Right renal cortex interstitium (tissue), 3 donors: ENCODE data around the gene OR10A3. TPM values are rescaled to one million over a fixed set of nuclear protein-coding genes. Genes with fewer than 3 reads are reported as not detected.
"Not testable (repeated sequence)": the region's sequence is repeated elsewhere in the genome, so short reads cannot be mapped to it uniquely, and the experiment has no call there.

Experiments
- DNase-seq, 3 donors: peaks; one replicate each; pipeline ENCODE4 v3.0.0-alpha.2; 2013; ENCODE audit warnings: low read depth in 3 of 3, low spot score in 2 of 3
- polyA plus RNA-seq, 3 donors: library from polyadenylated mRNA; unstranded; fragments of 120-200 nt; gene quantifications; one replicate each; pipeline ENCODE4 v1.2.1, GENCODE V29; 2013; ENCODE audit not compliant: insufficient read length in 3 of 3

OR10A3 gene, protein sequence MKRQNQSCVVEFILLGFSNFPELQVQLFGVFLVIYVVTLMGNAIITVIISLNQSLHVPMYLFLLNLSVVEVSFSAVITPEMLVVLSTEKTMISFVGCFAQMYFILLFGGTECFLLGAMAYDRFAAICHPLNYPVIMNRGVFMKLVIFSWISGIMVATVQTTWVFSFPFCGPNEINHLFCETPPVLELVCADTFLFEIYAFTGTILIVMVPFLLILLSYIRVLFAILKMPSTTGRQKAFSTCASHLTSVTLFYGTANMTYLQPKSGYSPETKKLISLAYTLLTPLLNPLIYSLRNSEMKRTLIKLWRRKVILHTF
- polyA plus RNA-seq = under 1 TPM in 2 of 3 donors, not detected in 1; 0.06 TPM

DNA sequence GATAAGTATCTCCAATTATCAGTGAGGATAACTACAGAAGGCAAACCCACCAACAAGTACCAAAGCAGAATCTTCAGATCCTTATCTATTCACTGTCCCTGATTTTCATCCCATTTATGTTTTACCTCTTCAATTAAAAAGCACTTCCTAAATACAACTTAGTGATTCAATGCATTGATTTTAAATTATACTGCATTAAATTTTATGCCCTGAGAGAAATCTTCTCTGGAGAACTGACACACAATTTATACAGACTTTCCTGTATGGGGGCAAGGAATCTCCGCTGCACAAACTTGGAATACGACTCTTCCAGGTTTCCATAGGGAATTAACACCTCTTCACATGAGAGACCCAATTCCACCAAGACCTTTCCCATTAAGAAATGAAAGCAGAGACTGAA lies at the start of gene OR10A3:
TSS of gene OR10A3 (minus strand) at position 101 of the 400 bp plus-strand sequence. CDS start 2,188 bp downstream, outside the sequence.
- DNase-seq = no peak

DNA sequence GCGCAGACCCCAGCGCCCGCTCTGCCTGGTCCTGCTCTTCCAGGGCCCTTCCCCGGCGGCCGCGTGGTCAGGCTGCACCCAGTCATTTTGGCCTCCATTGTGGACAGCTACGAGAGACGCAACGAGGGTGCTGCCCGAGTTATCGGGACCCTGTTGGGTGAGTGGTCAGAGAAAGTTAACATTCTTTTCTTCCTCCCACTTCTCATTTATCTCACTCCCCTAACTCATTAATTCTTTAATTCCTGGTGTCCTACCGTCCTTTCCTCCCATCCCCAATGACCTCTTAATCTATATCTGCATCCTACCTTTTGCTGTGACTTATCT lies 46.0 kb upstream of the OR10A3 start:
- DNase-seq = not testable (repeated sequence)

DNA sequence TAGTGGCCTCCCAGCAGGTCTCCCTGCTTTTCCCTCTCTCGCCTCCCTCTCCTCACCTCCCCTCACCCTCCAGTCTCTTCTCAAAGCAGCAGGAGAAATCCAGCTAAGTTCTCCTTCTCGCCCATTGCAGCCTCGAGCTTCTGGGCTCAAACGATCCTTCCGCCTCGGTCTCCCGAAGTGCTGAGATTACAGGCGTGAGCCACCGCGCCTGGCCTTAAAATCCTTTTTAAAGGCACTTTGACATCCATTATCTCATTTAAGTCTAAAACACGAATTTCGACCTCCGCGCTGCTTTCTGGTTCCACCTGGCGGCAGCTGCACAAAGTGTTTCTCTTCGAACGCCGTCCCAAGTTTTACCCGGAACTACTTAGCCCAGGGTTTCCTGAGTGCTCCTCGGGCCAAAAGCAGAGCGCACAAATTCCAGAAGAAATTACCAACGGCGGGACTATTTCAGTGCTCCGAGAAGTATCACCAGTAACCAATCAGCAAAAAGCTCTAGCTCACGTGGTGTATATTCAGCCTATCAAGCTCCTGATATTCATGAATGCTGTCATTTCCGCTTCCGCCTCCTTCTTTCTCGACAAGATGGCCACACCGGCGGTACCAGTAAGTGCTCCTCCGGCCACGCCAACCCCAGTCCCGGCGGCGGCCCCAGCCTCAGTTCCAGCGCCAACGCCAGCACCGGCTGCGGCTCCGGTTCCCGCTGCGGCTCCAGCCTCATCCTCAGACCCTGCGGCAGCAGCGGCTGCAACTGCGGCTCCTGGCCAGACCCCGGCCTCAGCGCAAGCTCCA lies 45.5 kb upstream of the OR10A3 start, which contains the start of gene EIF3F:
TSS of gene EIF3F (plus strand) at position 570 of the 792 bp plus-strand sequence. CDS start at position 586, 16 bp downstream.
- DNase-seq = peak; percentile 96 to 99 (median 97)

DNA sequence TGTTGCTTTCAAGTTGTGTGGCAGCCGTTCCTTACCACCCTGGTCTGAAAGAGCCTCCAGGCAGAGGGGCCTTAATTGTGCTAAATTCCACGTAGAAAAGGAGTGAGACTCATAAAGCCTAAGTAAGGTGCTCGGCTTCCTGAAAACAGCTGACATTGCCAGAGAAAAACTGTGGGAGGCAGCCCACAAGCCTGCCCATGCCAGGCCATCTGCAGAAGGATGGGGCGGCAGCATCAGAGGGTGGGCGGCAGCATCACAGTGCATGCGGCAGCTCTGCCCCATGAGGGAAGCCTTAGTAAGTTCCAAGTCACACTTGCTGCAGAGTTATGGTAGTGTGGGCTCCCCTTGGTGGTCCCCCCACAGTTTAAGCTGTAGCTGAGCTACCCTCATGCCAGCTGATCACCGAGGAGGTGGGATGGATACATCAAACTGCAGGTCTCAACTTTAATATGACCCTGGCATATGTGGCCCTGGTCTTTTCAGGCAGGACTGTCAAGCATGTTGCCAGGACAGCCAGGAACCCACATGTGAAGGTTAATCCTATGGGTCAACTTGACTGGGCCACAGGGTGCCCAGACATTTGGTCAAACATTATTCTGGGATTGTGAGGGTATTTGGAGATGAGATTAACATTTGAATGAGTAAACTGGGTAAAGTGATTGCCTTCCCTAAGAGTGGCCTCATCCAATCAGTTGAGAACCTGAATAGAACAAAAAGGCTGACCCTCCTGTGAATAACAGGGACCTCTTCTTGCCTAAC lies 42.5 kb upstream of the OR10A3 start:
- no peak for DNase-seq

DNA sequence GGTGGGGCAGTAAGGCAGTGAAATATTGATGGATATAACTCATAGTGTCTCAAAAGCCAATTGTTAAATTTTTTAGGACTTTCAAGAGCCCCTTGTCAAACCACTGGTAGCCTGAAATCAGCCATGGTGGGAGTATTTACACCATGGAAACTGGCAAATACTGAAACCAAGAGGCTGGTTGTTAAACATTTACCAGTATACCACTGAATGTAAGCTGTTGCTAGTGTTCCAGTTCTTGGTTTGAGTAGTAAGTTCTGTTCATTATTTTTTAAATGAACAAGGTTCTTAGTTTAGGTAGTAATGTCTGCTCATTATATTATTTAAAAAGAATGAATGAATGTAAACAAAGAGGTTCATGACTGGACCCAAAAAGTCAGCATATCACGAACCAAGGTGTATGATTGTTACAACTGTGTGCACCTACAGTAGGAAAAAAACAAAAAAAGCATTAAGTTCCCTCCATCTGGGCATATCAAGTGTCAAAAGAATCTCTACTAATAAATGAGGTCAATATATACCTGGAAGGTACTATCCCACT lies 41.1 kb upstream of the OR10A3 start:
- no peak for DNase-seq

DNA sequence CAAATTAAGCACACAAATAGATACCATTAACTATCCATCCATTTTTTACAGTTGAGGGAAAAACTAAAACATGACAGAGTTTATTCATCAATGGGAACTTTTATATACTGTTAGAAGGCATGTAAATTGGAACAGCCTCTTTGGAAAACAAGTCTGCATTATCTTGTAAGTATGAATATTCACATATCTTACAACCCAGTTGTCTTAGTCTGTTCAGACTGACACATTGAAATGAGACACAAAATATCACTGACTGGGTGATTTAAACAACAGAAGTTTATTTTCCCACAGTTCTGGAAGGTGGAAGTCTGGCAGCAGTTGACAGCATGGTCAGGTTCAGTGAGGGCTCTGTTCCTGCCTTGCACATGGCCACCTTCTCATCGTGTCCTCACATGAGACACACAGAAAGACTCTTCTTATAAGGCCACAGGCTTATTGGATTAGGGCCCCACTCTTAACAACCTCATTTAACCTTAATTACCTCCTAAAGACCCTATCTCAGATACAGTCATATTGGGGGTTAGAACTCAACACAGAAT lies 40.2 kb upstream of the OR10A3 start:
- DNase-seq = no peak

DNA sequence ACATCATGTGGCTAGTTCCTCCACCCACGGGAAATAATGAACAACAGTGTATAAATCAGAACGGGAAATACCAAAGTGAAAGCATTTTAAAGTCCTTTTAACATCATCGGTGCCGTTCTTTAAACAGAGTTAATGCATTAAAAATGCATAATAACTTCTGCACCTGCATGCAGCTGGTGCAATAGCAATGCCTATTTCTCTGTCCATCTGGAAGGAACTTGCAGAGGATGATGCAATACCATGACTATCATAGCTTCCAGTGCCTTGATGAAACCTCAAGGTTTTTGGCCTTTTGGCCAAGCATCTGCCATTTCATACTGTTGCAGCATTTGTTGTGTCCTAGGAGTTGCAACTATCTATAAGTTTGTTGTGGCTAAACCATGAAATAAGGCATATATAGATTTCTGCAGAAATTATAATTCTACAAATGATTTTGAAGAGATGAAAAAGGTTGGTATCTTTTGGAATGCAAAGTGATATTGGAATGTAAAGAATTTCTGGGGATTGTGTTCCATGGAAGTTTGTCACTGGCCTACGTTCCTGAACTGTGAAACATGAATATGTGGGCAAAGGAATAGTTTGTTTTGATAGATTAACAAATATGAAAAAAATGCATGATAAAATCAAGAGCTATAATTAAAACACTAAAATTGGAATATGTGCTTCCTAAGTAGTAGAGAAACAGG lies 35.9 kb upstream of the OR10A3 start:
- no peak for DNase-seq

DNA sequence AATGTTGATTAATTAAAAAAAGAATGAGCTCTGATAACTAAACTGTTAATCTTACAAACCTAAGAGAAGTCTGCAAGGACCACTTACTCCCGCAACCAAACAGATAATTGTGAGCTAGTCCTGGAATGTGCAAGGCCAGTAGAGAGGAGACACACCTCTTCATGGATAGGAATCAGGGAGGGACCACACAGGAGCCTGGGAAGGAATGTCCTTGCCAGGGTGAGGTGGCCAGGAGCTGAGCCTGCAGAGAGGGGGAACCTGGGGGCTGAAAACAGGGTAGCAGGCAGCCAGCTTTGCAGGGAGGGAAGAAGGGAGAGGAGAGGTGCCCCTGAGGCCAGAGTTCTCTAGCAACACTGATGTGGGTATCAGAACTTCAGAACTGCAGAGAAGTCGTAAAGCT lies 33.2 kb upstream of the OR10A3 start:
- no peak for DNase-seq

DNA sequence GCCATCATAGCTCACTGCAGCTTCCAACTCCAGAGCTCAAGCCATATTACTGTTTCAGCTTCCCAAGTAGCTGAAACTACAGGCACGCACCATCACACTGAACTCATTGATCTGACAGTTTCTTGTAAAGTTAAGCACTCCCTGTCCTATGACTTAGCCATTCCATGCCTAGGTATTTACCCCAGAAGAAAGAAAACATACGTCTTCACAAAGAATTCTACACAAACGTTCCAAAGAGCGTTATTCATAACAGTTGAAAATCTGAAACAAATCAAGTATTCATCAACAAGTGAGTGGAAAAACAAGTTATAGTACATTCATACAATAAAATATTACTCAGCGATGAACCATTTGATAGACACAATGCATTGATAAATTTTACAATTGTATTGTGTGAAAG lies 31.5 kb upstream of the OR10A3 start:
- DNase-seq = no peak

DNA sequence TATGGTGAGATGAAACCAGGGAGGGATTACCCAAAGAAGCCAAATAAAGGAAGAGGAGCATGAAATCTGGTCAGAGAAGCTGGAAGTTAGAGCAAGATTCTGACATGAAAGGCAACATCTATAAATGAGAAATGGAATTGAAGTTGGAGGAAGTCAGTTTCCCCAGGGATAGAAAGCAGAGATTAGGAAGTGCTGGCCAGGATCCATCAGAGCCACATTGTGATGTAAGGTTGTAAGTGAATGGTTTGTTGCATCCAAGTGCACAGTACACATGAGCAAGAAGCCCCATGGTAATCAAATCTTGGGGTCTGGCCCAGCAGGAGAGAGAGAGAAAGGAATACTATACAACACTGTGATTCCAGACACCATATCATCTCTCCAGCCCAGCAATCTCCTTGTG lies 30.3 kb upstream of the OR10A3 start:
- no peak for DNase-seq

DNA sequence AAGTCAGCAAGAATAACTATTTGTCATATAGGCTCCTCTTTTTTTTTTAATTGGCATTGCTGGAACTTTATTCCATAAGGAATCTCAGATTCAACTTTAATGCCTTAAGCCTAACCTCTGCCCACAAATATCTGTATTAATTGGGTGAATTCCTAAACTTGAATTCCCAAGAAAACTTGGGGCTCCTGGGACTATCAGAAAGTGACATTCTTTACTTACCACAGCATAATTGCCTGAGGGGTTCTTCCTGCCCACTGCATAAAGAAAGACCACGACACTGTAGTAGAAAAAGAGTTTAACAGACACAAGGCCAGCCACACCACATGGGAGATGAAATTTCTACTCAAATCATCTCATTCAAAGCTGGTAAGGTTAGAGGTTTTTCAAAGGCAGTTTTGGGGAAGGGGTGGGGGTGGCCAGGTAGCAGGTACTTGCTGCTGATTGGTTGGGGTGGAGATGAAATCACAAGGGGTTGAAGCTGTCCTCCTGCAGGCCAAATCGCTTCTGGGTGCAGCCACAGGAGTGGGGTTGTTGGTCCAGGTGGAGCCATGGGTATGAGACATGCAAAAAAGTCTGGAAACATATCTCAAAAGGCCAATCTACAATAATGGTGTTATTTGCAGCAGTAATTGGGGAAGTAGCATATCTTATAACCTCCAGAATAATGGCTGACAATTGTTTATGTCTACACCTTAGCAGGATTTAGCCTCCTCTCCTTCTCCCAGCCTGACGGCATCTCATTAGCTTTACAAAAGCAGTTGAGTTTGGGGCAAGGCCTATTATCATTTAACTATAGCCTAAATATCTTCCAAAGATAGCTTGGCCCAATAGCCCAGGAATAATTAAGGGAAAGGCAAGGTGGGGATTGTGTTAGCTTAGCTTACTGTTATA lies 28.5 kb upstream of the OR10A3 start:
- no peak for DNase-seq

DNA sequence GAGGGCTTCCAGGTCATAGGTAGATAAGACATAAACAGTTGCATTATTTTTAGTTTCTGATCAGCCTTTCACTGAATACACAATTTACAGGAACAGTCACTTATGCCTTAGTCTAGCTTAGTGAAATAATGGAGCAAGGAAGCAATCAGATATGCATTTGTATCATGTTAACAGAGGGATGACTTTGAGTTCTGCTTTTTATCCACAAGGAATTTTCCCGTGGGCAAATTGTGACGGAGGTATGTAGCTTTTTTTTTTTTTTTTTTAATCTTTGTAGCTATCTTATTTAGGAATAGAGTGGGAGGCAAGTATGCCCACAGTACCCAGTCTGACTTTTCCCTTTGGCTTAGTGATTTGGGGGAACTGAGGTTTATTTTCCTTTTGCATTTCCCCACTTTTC lies 27.2 kb upstream of the OR10A3 start:
- no peak for DNase-seq

DNA sequence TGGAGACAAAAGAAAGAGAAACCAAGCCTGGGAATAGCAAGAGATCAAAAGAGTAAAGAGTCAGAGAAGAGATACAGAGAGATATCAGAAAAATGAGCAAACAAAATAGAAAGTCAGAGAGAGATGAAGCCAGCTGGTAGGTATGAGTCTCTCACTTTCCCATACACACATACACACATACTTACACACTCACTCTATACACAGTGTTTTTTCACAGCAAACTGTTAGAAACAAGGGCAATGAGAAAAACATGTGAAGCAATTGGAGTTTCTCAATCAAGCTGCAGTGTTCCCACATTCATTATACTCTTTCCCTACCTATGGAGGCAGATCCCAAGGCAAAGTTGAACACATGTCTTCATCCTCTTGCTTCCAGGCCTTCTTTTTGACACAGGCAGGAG lies 26.3 kb upstream of the OR10A3 start:
- DNase-seq = no peak

DNA sequence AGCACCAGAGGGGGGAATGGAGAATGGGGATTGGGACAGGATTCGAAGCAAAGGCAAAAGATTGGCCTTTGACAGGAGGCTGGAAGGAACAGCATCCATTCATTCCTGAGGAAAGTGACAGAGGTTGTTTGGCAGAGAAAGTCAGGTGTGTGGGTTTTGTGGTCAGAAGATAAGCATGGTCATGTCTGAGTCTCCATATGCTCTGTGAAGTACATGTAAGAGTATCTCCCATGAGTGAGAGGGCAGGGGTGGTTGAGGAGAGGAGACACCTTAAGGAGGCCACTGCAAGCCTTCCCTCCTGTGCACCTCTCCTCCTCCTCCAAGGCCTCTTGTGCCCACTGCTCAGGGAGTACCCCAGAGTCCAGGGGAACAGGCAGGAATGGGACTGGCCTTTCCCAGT lies 25.6 kb upstream of the OR10A3 start:
- DNase-seq = no peak

DNA sequence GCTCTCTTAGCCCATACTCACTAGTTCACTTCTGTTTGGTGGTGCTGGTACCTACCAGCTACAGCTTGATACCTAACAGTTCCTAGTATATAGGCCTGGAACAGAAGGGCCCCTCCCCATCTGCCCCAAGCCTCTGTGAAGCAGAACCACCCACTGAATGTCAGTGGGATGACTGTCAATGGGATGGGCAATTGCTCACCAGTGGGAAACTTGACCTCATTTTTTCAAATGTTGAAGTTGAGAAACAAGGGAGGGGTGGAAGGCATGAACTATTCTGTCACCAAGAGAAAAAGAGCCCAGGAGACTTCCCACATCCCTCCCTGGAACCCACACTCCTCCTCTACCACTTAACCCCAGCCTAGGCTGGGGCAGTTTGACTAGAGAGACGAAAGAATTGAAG lies 23.9 kb upstream of the OR10A3 start, which contains the start of gene NLRP10:
TSS of gene NLRP10 (minus strand) at position 62 of the 400 bp plus-strand sequence. CDS start 1,952 bp downstream, outside the sequence.
- DNase-seq = no peak

DNA sequence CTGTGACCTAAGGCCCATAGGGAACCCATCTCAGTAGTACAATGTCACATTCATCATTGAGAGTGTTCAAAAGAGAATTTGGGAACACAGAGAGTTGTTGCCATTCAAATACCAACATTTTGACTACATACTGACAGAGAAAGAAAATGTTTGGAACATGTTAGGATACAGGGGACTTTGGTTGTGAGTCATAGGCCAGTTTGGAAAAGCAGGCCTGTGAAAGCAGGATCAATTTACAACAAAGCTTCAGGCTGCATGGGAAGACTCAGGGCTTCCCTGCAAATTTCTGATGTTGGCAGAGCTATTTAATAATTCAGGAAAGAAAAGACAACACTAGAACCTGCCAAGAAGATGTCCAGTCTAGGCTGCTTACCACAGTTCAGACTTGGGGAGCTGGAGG lies 23.4 kb upstream of the OR10A3 start:
- no peak for DNase-seq

DNA sequence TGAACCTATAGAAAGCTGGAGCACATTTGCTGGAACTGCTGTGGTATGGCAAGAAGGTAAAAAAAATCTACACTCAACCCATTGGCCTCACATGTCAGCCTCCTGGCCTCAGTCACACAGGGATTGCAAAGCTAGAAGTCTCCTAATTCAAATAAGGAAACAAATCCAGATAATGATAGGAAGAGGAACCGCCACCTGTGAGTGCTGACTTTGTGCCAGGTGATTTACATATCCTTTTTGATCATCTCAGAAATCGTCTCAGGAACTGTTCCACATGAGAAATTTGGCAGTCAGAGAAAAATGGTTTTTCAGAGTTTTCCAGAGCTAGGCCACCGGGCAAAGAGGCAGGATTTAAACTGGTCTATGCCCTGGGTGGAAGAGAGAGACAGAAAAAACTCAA lies 22.8 kb upstream of the OR10A3 start:
- no peak for DNase-seq

DNA sequence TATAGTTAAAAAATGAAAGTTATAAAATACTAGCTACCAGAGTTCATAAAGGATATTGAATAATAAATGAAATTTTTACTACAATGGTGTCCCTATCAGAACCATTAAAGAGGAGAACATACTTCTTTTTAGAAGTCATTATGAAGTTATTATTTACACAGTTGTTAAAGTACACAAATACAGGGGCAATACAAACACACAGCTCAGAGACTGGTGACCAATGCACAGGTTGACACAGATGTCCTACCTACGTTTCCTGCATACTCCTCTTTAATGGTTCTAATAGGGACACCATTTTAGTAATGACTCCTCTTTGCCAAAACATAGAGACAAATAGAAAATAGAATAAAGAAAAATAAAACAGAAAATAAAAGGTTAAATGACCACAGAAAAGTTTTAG lies 13.7 kb upstream of the OR10A3 start:
- no peak for DNase-seq

DNA sequence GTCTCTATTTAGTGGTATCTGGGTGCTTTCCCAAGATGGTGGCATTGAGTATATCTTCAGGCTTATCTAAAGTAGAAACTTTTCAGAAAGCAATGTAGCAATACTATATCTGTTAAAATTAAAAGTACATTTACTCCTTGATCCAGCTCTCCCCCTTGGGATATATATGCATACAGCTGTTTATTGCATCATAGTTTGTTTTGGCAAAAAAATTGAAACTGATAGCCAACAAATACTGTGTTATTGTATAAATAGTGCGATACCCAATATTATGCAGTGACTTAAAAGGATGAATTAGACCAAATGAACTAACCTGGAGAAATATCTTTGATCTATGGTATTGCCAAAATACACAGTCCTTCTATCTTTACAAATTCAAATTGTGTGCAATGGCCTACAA lies 8.4 kb upstream of the OR10A3 start:
- no peak for DNase-seq
